Transverse colon (tissue), 4 donors: ENCODE results near the gene SNTG2. TPM values are rescaled to one million over a fixed set of nuclear protein-coding genes. Genes with fewer than 3 reads are reported as not detected.

Experiments used
- DNase-seq: peaks from one replicate; pipeline ENCODE4 v3.0.0-alpha.2; 2019
- H3K27ac ChIP-seq, 4 donors: fragments of 200-600 bp; sonication (generic); 2 replicates each; pipeline ENCODE4 v1.5.1; 2016 to 2018; ENCODE audit warnings: inconsistent platforms in 4 of 4
- H3K27me3 ChIP-seq: fragments of 200-600 bp; sonication (generic); 2 replicates; pipeline ENCODE4 v1.5.1; 2017; ENCODE audit warnings: inconsistent platforms
- H3K36me3 ChIP-seq, 4 donors: fragments of 200-600 bp; sonication (generic); 2 replicates each; pipeline ENCODE4 v1.5.1; 2017 to 2019; ENCODE audit warnings: inconsistent platforms in 4 of 4
- H3K4me1 ChIP-seq, 4 donors: fragments of 200-600 bp; sonication (generic); 2 replicates each; pipeline ENCODE4 v1.5.1; 2017 to 2020; ENCODE audit warnings: inconsistent platforms in 4 of 4
- H3K4me3 ChIP-seq, 4 donors: fragments of 200-600 bp; sonication (generic); 1 replicate in 1 of 4; 2 replicates in 3 of 4; pipeline versions ENCODE4 v1.5.1 to v1.6.1; 2017 to 2019; ENCODE audit warnings: inconsistent platforms in 4 of 4
- H3K9me3 ChIP-seq, 2 donors: fragments of 200-600 bp; sonication (generic); 2 replicates each; pipeline ENCODE4 v1.5.1; 2017 to 2019; ENCODE audit warnings: inconsistent platforms in 2 of 2
- CTCF ChIP-seq, 5 experiments: fragments of 200-600 bp in 3 of 5; fragments of 450-650 bp in 2 of 5; sonication (generic) in 3 of 5; IDR thresholded peaks; 1 replicate in 2 of 5; 2 replicates in 3 of 5; pipeline ENCODE4 v1.5.1; 2016 to 2017; ENCODE audit warnings: antibody characterized with exemption in 5 of 5, inconsistent platforms in 3 of 5, mild to moderate bottlenecking in 2 of 5, moderate library complexity in 1 of 5
- EP300 ChIP-seq: sonication (generic); formaldehyde crosslinking; IDR thresholded peaks from one replicate; pipeline ENCODE4 v1.6.1; 2017; ENCODE audit warnings: antibody characterized with exemption, low read depth
- POLR2A ChIP-seq: fragments of 450-650 bp; IDR thresholded peaks from one replicate; pipeline ENCODE4 v1.6.1; 2016; ENCODE audit warnings: antibody characterized with exemption, mild to moderate bottlenecking, moderate library complexity
- POLR2AphosphoS5 ChIP-seq, 3 donors: sonication (generic); formaldehyde crosslinking; IDR thresholded peaks; one replicate each; pipeline ENCODE4 v1.6.1; 2016; ENCODE audit warnings: antibody characterized with exemption in 3 of 3
- WGBS, 2 donors: methylation state at CpG; one replicate each; pipeline ENCODE4 v1.1.5; 2018; ENCODE audit warnings: low coverage in 1 of 2; 5-methylcytosine and 5-hydroxymethylcytosine counted together
- in situ Hi-C, 4 donors: fragments of 200-750 bp; cut with MboI; loops; one replicate each; pipeline versions ENCODE4 v1.15.0 to v1.15.1; 2017; ENCODE audit warnings: low sequenced_read_pairs in 3 of 4, low pct_ligation_motif_present in 1 of 4, low pct_unique_long_range_greater_than_20kb in 1 of 4
- intact Hi-C: fragments of 100-400 bp; cut with DNase I; formaldehyde crosslinking; loops from one replicate; pipeline ENCODE4 v1.15.1; 2023; ENCODE audit warnings: low total_unique reads
- total RNA-seq, 4 donors: library from RNA; depleted of rRNA; stranded (reverse); fragments of >200 nt; gene quantifications; one replicate each; pipeline ENCODE4 v1.1.0, GENCODE V29; 2016

The SNTG2 gene
- total RNA-seq, 4 donors from 2014 or later = 0.55 to 4.9 (median 1.5) TPM

GRCh38 chr2:955829-956731 is 5.4 kb downstream of the SNTG2 start:
- TF ChIP-seq EP300 (no peak), CTCF (IDR thresholded peaks at IDR 0.05) (no peak), POLR2A (no peak), POLR2AphosphoS5 (IDR thresholded peaks at IDR 0.05) (no peak)
- H3K4me1 ChIP-seq = peaks cover 0 to 3% (median under 1%) of the 10 kb centered on the region in 4 donors
- no peaks in the 10 kb centered on the region for H3K9me3 ChIP-seq
- H3K27ac ChIP-seq = no peak overlapping the region
- 47 to 77% methylated on average over 4 to 25 of the region's 33 CpGs for WGBS, 2 donors
- H3K36me3 ChIP-seq = no peaks in the 10 kb centered on the region
- no peak for DNase-seq
- H3K27me3 ChIP-seq = peaks cover 31% of the 10 kb centered on the region
- H3K4me3 ChIP-seq = no peak overlapping the region
- intact Hi-C loops = no loop called here
- in situ Hi-C loops = no loop called here

GRCh38 chr2:959457-959856 is 8.8 kb downstream of the SNTG2 start:
- DNase-seq = no peak
- TF ChIP-seq POLR2A = no peak
- TF ChIP-seq EP300 = no peak
- TF ChIP-seq POLR2AphosphoS5 (IDR thresholded peaks at IDR 0.05) = no peak
- no peak for TF ChIP-seq CTCF (IDR thresholded peaks at IDR 0.05)
- Histone ChIP-seq H3K9me3 (no peaks in the 10 kb centered on the region), H3K27ac (no peak overlapping the region), H3K4me3 (no peak overlapping the region), H3K27me3 (no peaks in the 10 kb centered on the region), H3K4me1 (no peaks in the 10 kb centered on the region), H3K36me3 (no peaks in the 10 kb centered on the region)
- WGBS, 2 donors = 78 to 91% methylated on average over 6 to 10 of the region's 10 CpGs
- in situ Hi-C loops (no loop called here), intact Hi-C loops (no loop called here)

- Histone ChIP-seq H3K27me3 (no peaks in the 10 kb centered on the region), H3K4me1 (no peaks in the 10 kb centered on the region), H3K27ac (no peak overlapping the region), H3K36me3 (no peaks in the 10 kb centered on the region), H3K9me3 (no peaks in the 10 kb centered on the region), H3K4me3 (no peak overlapping the region)
- in situ Hi-C loops (no loop called here), intact Hi-C loops (no loop called here)
- no peak for DNase-seq
- TF ChIP-seq POLR2A (no peak), EP300 (no peak), CTCF (IDR thresholded peaks at IDR 0.05) (no peak), POLR2AphosphoS5 (IDR thresholded peaks at IDR 0.05) (no peak)
- WGBS, 2 donors = 57 to 80% methylated on average over 3 to 14 of the region's 14 CpGs
Measured at GRCh38 chr2:960061-960736, 9.6 kb downstream of the SNTG2 start.

GRCh38 chr2:961786-962185 is 11.1 kb downstream of the SNTG2 start:
- in situ Hi-C loops (no loop called here), intact Hi-C loops (no loop called here)
- no peak for DNase-seq
- H3K27me3 ChIP-seq = no peaks in the 10 kb centered on the region
- H3K4me3 ChIP-seq = no peak overlapping the region
- H3K4me1 ChIP-seq = no peaks in the 10 kb centered on the region
- no peak overlapping the region for H3K27ac ChIP-seq
- H3K9me3 ChIP-seq = no peaks in the 10 kb centered on the region
- TF ChIP-seq CTCF (IDR thresholded peaks at IDR 0.05) (no peak), POLR2AphosphoS5 (IDR thresholded peaks at IDR 0.05) (no peak), POLR2A (no peak), EP300 (no peak)
- no peaks in the 10 kb centered on the region for H3K36me3 ChIP-seq
